Measurements from ENCODE around the gene SPEN.

Gene SPEN

DNA sequence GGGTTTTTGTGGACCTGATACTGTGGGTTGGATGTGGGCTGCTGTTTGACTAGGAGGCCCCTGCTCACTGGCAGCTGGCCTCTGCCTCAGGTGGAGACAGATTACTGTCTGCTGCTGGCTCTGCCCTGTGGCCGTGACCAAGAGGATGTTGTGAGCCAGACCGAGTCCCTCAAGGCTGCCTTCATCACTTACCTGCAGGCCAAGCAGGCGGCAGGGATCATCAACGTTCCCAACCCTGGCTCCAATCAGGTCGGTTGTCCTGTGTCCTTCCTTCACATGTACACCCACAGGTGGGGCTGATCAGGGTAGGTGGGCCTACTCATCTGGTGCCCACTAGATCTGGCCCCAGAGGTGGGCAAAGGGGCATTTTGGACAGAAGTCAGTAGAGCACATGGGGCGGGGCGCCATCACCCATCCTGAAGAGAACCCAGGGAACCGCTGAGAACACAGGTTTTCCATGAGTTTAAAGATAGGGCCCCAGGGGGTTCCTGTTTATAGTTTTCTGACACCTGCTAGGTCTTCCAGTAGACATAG is 91.2 kb downstream of the SPEN start:
- DNase-seq: no peak

DNA sequence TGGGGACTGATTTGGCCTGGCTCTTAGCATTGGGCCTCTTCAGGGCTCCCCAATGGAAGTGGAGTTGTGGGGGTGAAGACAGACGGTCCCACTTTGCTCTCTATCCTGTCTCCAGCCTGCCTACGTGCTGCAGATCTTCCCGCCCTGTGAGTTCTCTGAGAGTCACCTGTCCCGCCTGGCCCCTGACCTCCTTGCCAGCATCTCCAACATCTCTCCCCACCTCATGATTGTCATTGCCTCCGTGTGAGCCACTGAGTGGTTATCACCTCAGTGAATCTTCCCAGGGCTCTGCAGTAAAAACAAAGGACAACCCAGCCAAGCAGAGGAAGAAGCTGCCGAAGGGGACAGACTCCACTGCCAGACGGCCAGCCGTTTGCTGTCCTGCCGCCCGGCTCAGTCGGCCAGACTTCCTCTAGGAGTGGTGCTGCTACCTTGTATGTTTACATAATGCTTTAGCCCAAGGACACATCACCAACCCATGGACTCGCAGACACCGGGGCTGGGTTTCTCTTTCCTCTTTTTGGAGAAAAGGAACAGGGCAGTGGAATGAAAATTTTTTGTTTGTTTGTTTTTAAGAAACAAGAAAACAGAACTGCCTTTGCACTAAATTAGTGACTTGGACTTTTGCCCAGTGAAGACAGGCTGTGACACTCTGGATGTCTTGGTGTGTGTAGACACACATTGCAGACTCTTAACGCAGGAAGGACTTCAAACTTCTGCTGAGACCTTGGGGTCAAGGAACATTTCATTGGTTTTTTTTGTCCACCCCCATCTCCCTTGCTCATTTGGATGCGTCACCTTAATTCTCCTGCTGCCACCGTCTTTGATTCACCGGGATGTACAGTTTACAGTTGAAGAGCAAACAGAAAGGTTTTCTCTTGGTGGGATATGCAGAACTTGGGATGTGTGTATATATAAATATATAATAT is 91.9 kb downstream of the SPEN start:
- no peak for DNase-seq

DNA sequence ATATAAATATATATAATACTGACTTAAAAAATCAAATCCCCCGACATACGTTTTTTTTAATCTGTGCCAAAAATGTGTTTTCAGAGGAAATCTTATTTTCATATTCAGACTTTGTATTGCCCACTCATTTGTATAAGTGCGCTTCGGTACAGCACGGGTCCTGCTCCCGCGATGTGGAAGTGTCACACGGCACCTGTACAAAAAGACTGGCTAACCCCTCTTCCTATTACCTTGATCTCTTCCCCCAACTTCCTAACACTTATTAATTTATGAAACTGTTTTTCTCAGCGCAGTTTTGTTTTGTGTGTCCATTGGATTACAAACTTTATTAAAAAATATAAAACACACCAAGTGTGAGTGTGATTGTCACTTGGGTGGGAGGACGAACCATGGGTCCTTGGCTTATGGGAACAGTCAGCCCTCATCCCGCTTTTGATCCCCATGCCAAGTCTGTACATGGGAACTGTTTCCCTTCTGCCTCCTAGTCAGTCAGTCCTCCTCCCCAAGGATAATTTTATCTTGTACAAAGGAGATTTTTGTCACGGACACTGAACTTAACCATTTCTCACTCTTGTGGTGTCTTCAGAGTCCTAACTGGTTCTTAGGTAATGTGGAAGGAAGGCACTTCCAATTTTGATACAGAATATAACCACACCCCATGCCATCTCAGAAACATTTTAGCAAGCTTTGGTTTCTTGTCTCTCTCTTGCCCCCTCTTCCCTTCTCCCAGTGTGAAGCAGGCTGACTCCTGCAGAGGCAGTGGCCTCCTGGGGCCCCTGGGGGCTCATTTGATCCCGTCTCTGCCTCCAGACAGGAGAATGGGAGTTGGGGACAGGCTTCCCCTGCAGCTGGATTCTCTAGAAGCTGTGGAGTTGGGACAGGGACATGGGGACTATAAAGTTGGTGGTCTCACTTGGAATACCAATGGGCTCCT is 92.9 kb downstream of the SPEN start:
- no peak for DNase-seq

DNA sequence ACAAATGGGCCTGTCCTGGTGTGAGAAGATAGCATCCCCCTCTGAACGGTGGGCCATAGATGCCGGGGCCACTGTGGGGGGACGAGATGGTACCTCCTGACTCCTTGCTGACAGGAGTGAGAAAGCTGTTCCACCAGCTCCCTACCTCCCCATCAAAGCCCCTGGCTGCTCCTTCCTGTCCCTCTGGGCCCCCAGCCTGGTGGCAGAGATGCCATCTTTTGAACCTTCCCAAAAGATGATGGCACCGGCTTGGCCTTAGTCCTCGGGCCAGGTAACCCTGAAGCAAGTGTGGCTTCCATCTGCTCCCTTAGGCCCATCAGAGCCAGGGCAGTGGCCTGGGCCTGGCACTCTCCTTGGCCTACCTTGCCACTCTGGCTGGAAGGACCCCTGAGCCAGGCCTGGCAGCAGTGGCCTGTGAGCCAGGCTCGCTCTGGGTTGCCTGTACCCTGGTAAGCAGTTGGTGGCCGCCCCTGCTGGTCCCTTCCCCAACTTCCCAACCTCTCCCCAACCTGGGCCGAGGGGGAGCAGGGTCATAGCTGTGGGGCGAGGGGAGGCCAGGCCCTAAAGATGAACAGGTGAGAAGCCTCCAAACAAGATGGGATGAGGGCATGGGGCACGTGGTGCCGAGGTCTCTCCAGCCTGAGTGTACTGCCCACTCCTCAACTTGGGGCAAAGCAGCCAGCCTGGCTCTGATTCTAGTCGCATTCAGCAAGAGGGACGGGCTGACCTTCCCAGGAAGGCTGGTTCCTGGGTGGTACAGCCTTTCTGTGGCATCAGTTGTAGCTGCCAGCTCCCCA is 93.7 kb downstream of the SPEN start:
- DNase-seq: no peak

DNA sequence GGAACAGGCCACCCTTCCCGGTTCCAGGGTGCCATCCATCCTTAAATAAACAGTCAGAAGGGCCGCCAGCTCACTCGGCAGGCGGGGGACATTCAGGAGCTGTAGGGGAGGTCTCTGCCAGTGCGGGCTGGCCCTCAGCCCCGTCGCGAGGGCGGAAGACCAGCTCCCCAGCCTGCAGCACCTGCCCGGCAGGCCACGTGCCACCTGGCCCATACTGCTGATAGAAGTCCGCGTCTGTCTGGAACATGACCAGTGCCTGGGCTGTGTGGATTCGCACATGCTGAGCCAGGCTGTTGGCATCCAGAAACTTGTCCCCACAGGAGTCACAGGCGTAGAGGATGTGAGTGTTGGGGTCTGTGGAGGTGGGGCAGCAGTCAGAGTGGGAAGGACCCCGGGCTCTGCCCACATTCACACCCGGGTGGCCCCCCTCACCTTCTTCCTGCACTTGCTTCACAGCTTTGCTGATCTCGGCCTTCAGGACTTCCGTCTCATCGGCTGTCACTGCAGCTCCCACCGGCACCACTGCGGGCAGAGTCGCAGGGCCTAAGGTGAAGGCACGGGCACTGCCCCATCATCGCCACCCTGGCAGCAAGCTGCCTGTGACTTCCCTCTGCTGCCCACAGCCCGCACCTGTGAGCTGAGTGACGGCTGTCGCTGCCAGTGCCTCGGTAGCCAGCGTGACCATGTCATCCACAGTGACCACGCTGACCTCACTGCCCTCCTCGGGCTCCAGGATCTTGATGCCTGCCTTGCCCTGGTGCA is 94.6 kb downstream of the SPEN start:
- DNase-seq: no peak

DNA sequence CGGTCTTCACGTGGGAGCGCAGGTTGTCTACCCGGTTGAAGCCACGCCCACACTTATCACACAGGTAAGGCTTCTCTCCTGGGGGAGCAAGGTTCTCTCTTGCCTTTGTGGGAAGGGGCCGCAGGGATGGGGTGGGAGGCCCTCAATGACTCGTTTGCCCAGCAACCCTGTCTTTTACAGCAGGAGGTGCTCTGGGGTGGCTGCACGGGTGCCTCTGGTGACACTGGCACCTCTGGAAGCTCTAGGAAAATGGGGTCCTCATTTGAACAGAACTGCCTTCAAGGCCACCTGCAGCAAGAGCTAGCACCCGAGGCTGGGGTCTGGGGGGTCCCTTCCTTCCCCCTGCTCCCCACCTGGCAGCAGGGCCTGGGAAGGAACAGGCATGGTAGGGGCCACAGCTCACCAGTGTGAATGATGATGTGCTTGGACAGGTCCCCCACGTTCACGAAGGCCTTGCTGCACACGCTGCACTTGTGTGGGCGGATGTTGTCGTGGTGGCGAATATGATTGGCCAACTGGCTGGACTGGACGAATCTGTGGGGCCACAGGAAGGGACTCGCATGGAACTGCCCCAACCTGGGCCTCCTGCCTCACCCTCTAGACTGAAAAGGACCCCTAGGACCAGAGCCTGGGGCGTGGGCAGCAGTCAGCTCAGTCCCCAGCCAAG is 95.3 kb downstream of the SPEN start:
- DNase-seq: no peak

DNA sequence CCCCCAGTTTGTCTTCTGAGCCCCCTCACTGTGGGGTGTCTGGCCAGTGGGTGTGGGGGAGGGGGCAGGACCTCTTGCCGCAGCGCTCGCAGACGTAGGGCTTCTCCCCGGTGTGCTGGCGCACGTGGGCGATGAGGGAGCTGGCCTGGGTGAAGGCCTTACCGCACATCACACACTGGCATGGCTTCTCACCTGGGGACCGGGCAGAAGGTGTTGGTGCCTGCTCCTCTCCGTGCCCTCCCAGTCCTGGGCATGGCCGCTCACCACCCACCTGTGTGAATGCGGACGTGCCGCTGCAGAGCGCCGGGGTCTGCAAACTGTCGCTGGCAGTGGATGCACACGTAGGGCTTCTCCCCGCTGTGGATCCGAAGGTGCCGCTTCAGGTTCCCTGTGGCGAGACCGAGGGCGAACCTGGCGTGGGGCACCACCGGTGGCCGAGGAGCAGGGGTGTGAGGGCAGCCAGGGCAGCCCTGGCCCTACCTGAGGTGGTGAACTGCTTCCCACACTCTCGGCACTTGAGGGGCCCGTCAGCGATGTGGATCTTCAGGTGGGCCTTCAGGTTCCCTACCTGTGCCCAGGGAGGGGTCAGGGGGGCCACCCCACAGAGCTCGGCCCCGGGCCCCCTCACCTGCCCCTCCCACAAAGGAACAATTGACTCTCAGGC is 96.0 kb downstream of the SPEN start:
- DNase-seq: no peak

DNA sequence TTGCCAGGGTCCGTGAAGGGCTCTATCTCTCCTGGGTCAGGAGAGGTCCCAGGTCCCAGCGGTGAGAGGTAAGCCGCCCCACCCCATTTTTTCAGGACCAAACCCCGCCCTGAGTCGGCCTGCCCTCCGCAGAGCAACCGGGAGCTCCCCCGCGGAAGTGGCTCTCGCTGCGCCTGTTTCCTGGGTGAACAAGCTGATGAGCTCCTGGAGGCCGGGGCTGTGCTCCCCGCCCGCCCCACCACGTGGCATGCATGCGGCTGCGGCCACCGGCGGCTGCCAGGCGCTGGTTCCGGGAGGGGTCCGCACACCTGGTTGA is 96.4 kb downstream of the SPEN start:
- no peak for DNase-seq

DNA sequence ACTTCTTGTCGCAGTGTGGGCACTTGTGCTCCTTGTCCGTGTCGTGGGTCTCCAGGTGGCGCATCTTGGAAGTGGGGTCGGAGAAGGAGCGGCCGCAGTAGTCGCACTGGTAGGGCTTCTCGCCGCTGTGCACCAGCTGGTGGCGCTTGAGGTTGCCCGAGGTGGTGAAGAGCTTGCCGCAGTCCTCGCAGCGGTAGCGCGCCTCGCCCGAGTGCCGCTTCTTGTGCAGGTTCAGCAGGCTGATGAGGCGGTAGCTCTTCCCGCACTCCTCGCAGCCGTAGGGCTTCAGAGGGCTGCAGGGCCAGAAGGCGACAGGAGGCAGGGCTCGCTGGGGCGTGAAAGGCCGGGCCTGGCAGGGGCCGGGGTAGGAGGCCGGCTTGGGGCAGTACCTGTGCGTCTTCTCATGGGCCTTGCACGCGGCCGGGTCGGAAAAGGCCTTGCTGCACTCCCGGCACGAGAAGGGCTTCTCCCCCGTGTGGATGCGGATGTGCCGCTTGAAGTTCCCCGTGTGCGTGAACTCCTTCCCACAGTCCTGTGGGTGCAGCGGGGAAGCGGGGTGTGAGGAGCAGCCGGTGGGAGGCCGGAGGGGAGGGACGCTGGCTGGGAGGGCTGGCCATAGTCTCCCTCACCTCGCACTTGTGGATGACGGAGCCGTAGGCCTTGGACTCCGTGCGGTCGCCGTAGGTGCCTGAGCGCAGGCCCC is 97.0 kb downstream of the SPEN start:
- DNase-seq: no peak

DNA sequence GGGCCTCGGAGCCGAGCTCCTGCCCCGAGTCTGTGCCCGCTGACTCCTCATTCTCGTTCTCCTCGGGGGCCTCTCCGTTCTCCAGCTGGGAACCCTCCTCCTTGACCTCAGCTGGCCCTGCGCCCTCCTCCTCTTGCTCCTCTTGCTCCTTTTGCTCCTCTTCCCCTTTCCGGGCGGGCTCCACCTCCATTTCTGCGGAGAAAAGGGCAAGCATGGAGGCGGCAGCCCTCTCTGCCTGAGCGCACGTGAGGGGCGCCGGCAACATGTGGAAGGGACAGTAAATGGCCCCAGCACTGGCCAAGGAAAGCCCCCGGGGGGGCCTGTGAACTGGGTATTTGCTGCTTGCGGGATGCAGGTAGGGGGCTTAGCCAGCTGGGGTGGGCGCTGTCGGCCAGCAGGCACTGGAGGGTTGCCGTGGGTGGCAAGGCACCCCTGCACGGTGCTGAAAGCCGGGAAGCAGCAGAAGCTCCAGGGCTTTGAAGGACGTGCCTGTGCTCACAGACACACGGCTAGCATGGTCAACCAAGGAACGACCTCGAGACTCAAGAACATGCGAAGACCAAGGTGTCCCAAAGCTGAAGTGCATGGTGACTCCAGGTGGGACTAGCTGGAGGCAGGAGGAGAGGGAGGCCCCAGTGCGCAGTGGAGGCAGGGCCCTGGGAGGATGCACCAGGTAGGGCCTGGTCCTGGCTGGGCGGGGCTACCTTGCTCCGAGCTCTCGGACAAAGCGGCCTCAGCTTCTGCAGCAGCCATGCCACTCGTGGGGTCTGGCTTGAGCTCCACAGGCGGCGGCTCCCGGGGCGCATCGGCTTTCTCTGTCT is 97.7 kb downstream of the SPEN start:
- DNase-seq: no peak

DNA sequence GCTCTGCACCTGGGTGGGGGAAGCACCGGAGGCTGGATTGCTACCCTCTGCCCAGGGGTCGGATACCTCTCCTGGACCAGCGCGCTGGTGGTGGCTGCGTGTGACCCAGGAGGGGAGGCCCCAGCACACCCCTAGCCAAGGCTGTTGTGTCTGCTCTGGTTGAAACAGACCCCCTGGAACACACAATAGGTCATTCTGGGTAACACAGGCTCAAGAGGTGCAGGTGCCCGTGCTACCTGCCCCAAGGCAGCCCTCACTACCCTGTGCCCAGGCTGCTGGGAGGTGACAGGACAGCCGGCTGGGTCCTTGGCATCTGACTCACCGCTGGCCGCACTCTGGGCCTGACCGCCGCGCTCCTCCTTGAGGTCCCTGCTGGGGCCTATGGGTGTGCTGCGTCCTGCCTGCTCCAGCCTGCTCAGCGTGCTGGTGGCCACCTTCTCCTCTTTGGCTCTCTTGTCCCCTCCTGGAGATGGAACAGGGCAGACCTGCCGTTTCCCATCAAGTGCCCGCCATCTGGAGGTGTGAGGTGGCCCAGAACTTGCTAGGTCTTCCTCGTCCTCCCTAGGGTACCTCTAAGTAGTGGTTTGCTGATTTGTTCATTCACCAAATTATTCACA is 98.4 kb downstream of the SPEN start:
- no peak for DNase-seq

DNA sequence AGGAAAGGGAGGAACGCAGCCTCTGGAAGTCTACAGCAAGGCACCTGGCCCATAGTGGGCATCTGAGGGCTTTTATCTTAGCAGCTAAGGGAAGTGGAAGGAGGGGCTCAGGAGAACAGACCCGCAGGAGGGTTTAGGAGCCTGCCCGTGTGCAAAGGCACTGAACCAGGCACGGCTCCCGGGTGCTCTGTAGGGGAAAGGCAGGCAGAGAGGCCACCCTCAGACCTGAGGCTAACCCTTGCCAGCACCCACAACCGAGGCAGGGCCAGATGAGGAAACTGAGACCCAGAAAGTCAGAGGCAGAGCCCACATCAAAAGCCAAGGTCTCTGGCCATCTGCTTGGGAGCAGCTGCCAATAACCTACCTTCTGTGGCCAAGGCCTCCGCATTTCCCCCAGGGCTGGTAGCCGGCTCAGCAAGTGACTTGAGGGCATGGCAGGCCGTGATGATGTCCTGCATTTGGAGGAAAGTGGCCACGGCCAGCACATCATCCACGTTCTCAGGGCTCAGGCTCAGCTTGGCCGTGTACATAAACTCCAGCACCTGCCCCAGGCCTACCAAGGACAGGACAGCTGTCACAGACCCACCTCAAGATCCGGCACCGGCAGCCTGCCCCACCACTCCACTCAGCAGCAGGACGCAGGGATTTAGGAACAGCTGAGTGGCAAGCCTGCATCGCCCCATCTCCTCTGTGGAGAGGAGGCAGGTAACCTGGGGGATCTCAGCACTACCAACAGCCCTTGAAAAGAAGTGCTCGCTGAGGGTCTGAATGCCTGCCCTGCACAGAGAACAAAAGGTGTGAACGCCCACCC is 99.3 kb downstream of the SPEN start:
- DNase-seq: no peak

DNA sequence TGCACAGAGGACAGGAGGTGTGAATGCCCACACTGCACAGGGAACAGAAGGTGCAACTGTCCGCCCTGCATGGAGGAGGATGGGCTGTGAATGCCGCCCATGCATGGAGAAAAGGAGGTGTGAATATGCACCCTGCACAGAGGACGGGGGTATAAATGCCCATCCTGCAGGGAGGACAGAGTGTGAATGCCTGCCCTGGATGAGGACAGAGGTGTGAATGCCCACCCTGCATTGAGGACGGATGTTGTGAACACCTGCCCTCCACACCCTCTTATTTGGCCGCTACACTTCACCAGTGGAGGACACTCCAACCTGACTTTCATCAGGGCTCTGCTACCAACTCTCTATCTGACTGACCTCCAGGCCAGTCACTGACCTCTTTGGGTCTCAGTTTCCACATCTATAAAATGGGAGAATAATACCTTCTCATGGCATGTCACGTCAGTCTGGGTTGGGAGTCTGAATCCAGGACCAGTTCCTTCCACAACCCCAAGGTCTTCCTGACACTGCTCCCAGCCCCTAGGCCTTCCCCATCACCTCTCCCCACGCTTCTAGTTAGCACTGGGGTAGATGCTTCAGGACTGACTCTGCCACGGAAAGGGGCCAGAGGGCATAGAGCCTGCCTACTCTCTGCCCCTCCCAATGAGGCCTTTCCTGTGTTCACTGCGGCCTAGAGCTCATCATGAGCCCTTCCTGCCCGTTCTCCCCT is 100.0 kb downstream of the SPEN start:
- no peak for DNase-seq

DNA sequence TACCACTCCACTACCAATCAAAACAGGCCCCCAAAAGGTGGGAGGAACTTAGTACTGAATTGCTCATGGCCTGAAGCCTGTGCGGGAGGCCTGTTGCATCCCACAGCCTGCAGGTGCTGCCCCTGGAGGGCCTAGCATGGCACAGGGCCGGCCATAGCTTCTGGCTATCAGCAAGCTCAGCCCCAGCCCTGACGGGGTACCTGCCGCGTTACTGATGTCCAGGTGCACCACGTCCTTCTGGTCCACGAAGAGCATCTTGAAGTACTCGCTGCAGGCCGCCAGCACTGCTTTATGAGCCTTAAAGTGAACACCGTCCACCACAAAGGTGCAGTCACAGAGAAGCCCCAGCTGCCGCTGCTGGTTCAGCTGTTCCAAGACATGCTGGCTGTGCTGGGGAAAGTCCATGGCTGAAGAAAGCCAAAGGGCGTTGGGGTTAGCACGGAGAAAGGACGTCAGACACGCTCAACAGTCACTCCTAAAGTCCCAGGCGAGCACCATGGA is 100.6 kb downstream of the SPEN start:
- no peak for DNase-seq

DNA sequence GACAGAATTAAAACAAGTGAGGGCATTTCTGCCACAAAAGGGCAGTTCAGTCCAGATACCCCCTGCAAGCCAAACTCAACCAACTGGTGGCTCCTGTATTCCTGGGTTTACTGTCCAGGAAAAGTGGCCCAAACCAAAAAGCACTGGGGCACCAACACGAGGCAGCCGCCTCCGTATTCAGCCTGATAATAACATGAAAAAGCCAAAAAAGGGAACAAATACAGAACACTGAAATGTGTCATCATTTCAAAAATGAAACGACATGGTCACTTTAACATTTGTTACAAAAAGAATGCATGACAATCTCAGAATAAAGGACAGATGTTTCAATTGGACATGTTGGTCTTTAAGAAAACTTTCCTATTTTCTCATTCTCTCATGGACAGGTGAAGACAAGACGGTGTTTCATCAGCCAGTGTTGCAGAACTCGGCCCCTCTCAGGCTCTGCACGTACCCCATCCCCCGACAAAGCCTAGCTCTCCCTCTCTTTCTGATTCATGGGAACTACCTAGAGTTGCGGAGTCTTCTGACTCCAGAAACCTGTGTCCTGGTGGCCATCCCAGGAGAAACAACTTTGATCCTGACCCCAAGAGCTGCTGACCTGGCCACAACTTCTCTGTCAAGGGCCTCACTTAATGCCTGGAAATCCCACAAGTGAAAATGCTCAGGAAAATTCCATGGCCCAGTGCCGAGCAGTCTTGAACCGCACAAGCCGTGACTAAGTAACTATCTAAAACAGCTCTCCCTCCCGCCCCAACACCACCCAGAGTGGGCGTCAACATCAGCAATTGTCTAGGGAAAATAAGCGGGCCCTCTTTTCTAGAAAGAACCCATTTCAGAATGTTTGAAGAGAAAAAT is 101.3 kb downstream of the SPEN start:
- no peak for DNase-seq

Measured in hematopoietic multipotent progenitor cell treated with erythropoietin and hydrocortisone succinate and interleukin-3 and kit ligand, for 4 days (in vitro differentiated cells).